Heart left ventricle (tissue), 13 donors: Measurements from ENCODE around the gene TOMM20L.

ENCODE experiments used
- CTCF ChIP-seq, 12 donors: fragments of 200-600 bp; sonication (generic) in 4 of 12; IDR thresholded peaks; one replicate each; pipeline versions ENCODE4 v1.5.0 to v1.8.0; 2018 to 2022; ENCODE audit warnings: antibody characterized with exemption in 12 of 12, mild to moderate bottlenecking in 5 of 12
- POLR2A ChIP-seq, 2 donors: fragments of 450-650 bp; IDR thresholded peaks; one replicate each; pipeline ENCODE4 v1.6.1; 2017; ENCODE audit warnings: antibody characterized with exemption in 2 of 2, mild to moderate bottlenecking in 2 of 2, moderate library complexity in 2 of 2
- donor health status: ischemic (EF 13 %, LVEDD 7.1; RV severe dilation, severe dysfunction).
- donor health status: DM: no; HTN: yes; CAD: no.
- donor health status: DM: no; HTN: no; CAD: no.
- donor health status: ischemic (EF 25% LVEDD 6.9; RV normal size, moderate dysfunction).
- donor health status: ischemic (EF 25% LVEDD 5.7; RV mildly dilated, moderate dysfunction).
- donor health status: ischemic (EF 35%, LVEDD 5.7; RV mildly dilated, moderate dysfunction).
- donor health status: nonischemic (EF 11% LVEDD 7.7; RV severe dilation, severe dysfunction).
- donor health status: DM: yes; HTN: yes; CAD: no.
- donor health status: PGD.
- donor health status: ischemic (EF 29% LVEDD 5.4; RV normal size, mild dysfunction).
- donor health status: nonischemic (EF 23%, LVEDD 6.1; RV moderate dilation, normal function).

- no peak for TF ChIP-seq CTCF (IDR thresholded peaks at IDR 0.05)
- TF ChIP-seq POLR2A (IDR thresholded peaks at IDR 0.05) = no peak
Observed at GRCh38 chr14:58444627-58445026, 48.9 kb downstream of the TOMM20L start.
